Smooth muscle cell (in vitro differentiated cells): ENCODE data around the gene GMEB2. TPM values are rescaled to one million over a fixed set of nuclear protein-coding genes. Genes with fewer than 3 reads are reported as not detected.

Experiments
- DNase-seq: peaks from one replicate; lab custom pipeline; 2025; ENCODE audit not compliant: unreplicated experiment; lab: John Stamatoyannopoulos, UW
- H2AFZ ChIP-seq: fragments of 200-600 bp; sonication (generic); 2 replicates; pipeline ENCODE4 v1.6.0; 2016; ENCODE audit warnings: antibody characterized with exemption, low read depth, mild to moderate bottlenecking
- H3F3A ChIP-seq: fragments of 200-600 bp; sonication (generic); 2 replicates; pipeline ENCODE4 v1.6.0; 2017; ENCODE audit warnings: antibody characterized with exemption, low read depth
- H3K27ac ChIP-seq: fragments of 200-600 bp; sonication (generic); 2 replicates; pipeline ENCODE4 v1.5.1; 2016; ENCODE audit warnings: low read depth, mild to moderate bottlenecking
- H3K27me3 ChIP-seq: fragments of 200-600 bp; sonication (generic); 2 replicates; pipeline ENCODE4 v1.6.1; 2016; ENCODE audit warnings: low read depth, mild to moderate bottlenecking
- H3K36me3 ChIP-seq: fragments of 200-600 bp; sonication (generic); 2 replicates; pipeline ENCODE4 v1.5.1; 2016; ENCODE audit warnings: low read depth
- H3K4me1 ChIP-seq: fragments of 200-600 bp; sonication (generic); 2 replicates; pipeline ENCODE4 v1.5.1; 2016; ENCODE audit warnings: low read depth
- H3K4me2 ChIP-seq: fragments of 200-600 bp; sonication (generic); 2 replicates; pipeline ENCODE4 v1.6.0; 2016; ENCODE audit warnings: mild to moderate bottlenecking
- H3K4me3 ChIP-seq: fragments of 200-600 bp; sonication (generic); 2 replicates; pipeline ENCODE4 v1.5.1; 2016; ENCODE audit warnings: mild to moderate bottlenecking
- H3K79me2 ChIP-seq: fragments of 200-600 bp; sonication (generic); 2 replicates; pipeline ENCODE4 v1.6.0; 2016; ENCODE audit warnings: low read depth, mild to moderate bottlenecking
- H3K9ac ChIP-seq: fragments of 200-600 bp; sonication (generic); 2 replicates; pipeline ENCODE4 v1.6.0; 2016; ENCODE audit warnings: low read depth
- H3K9me3 ChIP-seq: fragments of 200-600 bp; sonication (generic); replicated peaks from 2 replicates; pipeline ENCODE4 v1.5.1; 2016; ENCODE audit warnings: low read depth
- H4K20me1 ChIP-seq: fragments of 200-600 bp; sonication (generic); 2 replicates; pipeline ENCODE4 v1.6.0; 2016; ENCODE audit warnings: low read depth
- CTCF ChIP-seq: fragments of 200-600 bp; sonication (generic); IDR thresholded peaks from 2 replicates; pipeline ENCODE4 v1.5.1; 2017; ENCODE audit warnings: borderline replicate concordance, mild to moderate bottlenecking, antibody characterized with exemption; ENCODE audit not compliant: insufficient read depth, poor library complexity, severe bottlenecking
- WGBS: methylation state at CpG from one replicate; pipeline ENCODE4 v1.1.7; 2016; ENCODE audit warnings: low lambda C conversion rate; 5-methylcytosine and 5-hydroxymethylcytosine counted together
- polyA plus RNA-seq: library from polyadenylated mRNA; unstranded; fragments of >200 nt; fragmentation: Nextera tagmentation; extraction: Ambion mirVana; gene quantifications from 2 replicates; pipeline ENCODE4 v1.2.1, GENCODE V29; 2016
- total RNA-seq: library from RNA; depleted of rRNA; stranded (reverse); fragments of >200 nt; gene quantifications from 2 replicates; pipeline ENCODE4 v1.2.3, GENCODE V29; 2014

Gene GMEB2
- total and polyA plus RNA-seq, 2 experiments from 2014 or later: 8.9 to 11.3 TPM

GRCh38 chr20:63628246-63628975 is 1.5 kb upstream of the GMEB2 start:
- TF ChIP-seq CTCF: no peak
- H3K9me3 ChIP-seq: no peaks in the 10 kb centered on the region
- no peak overlapping the region for H3K27ac ChIP-seq
- no peak overlapping the region for H2AFZ ChIP-seq
- peaks cover 3% of the 10 kb centered on the region for H4K20me1 ChIP-seq
- no peak for DNase-seq
- peaks cover 29% of the 10 kb centered on the region for H3K79me2 ChIP-seq
- H3F3A ChIP-seq: no peaks in the 10 kb centered on the region
- peaks cover 6% of the 10 kb centered on the region for H3K4me1 ChIP-seq
- no peaks in the 10 kb centered on the region for H3K27me3 ChIP-seq
- H3K36me3 ChIP-seq: no peaks in the 10 kb centered on the region
- peak overlapping the region; percentile 100 for H3K4me2 ChIP-seq
- peak overlapping the region; percentile 95 for H3K4me3 ChIP-seq
- H3K9ac ChIP-seq: no peak overlapping the region
- WGBS: 85% methylated on average over 22 of the region's 22 CpGs

- WGBS: 84% methylated on average over 14 of the region's 28 CpGs
- peak overlapping the region; percentile 100 for H3K4me2 ChIP-seq
- H3K27ac ChIP-seq: no peak overlapping the region
- H3K4me1 ChIP-seq: peaks cover 6% of the 10 kb centered on the region
- H3K36me3 ChIP-seq: no peaks in the 10 kb centered on the region
- H2AFZ ChIP-seq: no peak overlapping the region
- no peaks in the 10 kb centered on the region for H3F3A ChIP-seq
- no peak for TF ChIP-seq CTCF
- peak overlapping the region; percentile 95 for H3K4me3 ChIP-seq
- no peaks in the 10 kb centered on the region for H3K27me3 ChIP-seq
- peaks cover 35% of the 10 kb centered on the region for H3K79me2 ChIP-seq
- peak overlapping the region; percentile 89 for H3K9ac ChIP-seq
- H4K20me1 ChIP-seq: peaks cover 7% of the 10 kb centered on the region
- no peak for DNase-seq
- H3K9me3 ChIP-seq: no peaks in the 10 kb centered on the region
Measured at GRCh38 chr20:63627751-63628245, 897 bp upstream of the GMEB2 start.

- peak overlapping the region; percentile 70 for H3K27ac ChIP-seq
- DNase-seq: peak; percentile 86
- TF ChIP-seq CTCF: no peak
- H3K36me3 ChIP-seq: no peaks in the 10 kb centered on the region
- H3K4me3 ChIP-seq: peak overlapping the region; percentile 95
- under 1% methylated on average over 44 of the region's 68 CpGs for WGBS
- H3K4me1 ChIP-seq: peaks cover 6% of the 10 kb centered on the region
- H3F3A ChIP-seq: no peaks in the 10 kb centered on the region
- H3K79me2 ChIP-seq: peaks cover 40% of the 10 kb centered on the region
- no peaks in the 10 kb centered on the region for H3K9me3 ChIP-seq
- peak overlapping the region; percentile 89 for H3K9ac ChIP-seq
- peak overlapping the region; percentile 94 for H2AFZ ChIP-seq
- peaks cover 13% of the 10 kb centered on the region for H4K20me1 ChIP-seq
- peak overlapping the region; percentile 100 for H3K4me2 ChIP-seq
- no peaks in the 10 kb centered on the region for H3K27me3 ChIP-seq
Measured at GRCh38 chr20:63627129-63627750, 339 bp upstream of the GMEB2 start.
